HG02852 (cell line): ENCODE data around the gene DLX2.
"Not testable (repeated sequence)": the region's sequence is repeated elsewhere in the genome, so short reads cannot be mapped to it uniquely, and the experiment has no call there.

Experiments
- ATAC-seq: cut with Tn5 transposase; IDR thresholded peaks from one replicate; pipeline ENCODE4 v1.9.1; 2021; ENCODE audit warnings: mild to moderate bottlenecking, moderate library complexity; ENCODE audit not compliant: unreplicated experiment

DLX2 gene

GRCh38 chr2:172102391-172103359, at the start of gene DLX2:
Gene DLX2, minus strand, starts transcription at chr2:172102900. Its CDS starts 362 bp downstream, at chr2:172102538.
- peak; percentile 71 for ATAC-seq

GRCh38 chr2:172147944-172148650, 45.4 kb upstream of the DLX2 start:
- ATAC-seq: no peak

- ATAC-seq: no peak
Measured at GRCh38 chr2:172143817-172144216, 41.1 kb upstream of the DLX2 start.

GRCh38 chr2:172138727-172139126, 36.0 kb upstream of the DLX2 start:
- not testable (repeated sequence) for ATAC-seq

GRCh38 chr2:172137943-172138342, 35.2 kb upstream of the DLX2 start:
- ATAC-seq: no peak

- ATAC-seq: no peak
Measured at GRCh38 chr2:172137109-172137508, 34.4 kb upstream of the DLX2 start.

- ATAC-seq: no peak
Measured at GRCh38 chr2:172135446-172135845, 32.7 kb upstream of the DLX2 start.

- no peak for ATAC-seq
Measured at GRCh38 chr2:172134270-172134669, 31.6 kb upstream of the DLX2 start.

GRCh38 chr2:172131713-172132555, 29.2 kb upstream of the DLX2 start:
- ATAC-seq: no peak

- no peak for ATAC-seq
Measured at GRCh38 chr2:172129404-172129803, 26.7 kb upstream of the DLX2 start.

- no peak for ATAC-seq
Measured at GRCh38 chr2:172128484-172128883, 25.8 kb upstream of the DLX2 start.

GRCh38 chr2:172120118-172120517, 17.4 kb upstream of the DLX2 start:
- no peak for ATAC-seq

GRCh38 chr2:172119089-172119488, 16.4 kb upstream of the DLX2 start:
- ATAC-seq: no peak

GRCh38 chr2:172116107-172116506, 13.4 kb upstream of the DLX2 start:
- ATAC-seq: no peak

- no peak for ATAC-seq
Measured at GRCh38 chr2:172114579-172114978, 11.9 kb upstream of the DLX2 start.

GRCh38 chr2:172114176-172114575, 11.5 kb upstream of the DLX2 start:
- ATAC-seq: not testable (repeated sequence)

GRCh38 chr2:172113617-172114016, 10.9 kb upstream of the DLX2 start:
- ATAC-seq: no peak

GRCh38 chr2:172109988-172110811, 7.5 kb upstream of the DLX2 start:
- ATAC-seq: no peak

- no peak for ATAC-seq
Measured at GRCh38 chr2:172109256-172109987, 6.7 kb upstream of the DLX2 start.

GRCh38 chr2:172108587-172108930, 5.9 kb upstream of the DLX2 start:
- ATAC-seq: no peak
